ENCODE measurements around the gene PDHX. TPM values are rescaled to one million over a fixed set of nuclear protein-coding genes. Genes with fewer than 3 reads are reported as not detected.
"Not testable (repeated sequence)": the region's sequence is repeated elsewhere in the genome, so short reads cannot be mapped to it uniquely, and the experiment has no call there.

Gene PDHX
- 10 to 100 TPM; 12.8 to 17.1 (median 13.1) TPM for polyA plus RNA-seq

DNA sequence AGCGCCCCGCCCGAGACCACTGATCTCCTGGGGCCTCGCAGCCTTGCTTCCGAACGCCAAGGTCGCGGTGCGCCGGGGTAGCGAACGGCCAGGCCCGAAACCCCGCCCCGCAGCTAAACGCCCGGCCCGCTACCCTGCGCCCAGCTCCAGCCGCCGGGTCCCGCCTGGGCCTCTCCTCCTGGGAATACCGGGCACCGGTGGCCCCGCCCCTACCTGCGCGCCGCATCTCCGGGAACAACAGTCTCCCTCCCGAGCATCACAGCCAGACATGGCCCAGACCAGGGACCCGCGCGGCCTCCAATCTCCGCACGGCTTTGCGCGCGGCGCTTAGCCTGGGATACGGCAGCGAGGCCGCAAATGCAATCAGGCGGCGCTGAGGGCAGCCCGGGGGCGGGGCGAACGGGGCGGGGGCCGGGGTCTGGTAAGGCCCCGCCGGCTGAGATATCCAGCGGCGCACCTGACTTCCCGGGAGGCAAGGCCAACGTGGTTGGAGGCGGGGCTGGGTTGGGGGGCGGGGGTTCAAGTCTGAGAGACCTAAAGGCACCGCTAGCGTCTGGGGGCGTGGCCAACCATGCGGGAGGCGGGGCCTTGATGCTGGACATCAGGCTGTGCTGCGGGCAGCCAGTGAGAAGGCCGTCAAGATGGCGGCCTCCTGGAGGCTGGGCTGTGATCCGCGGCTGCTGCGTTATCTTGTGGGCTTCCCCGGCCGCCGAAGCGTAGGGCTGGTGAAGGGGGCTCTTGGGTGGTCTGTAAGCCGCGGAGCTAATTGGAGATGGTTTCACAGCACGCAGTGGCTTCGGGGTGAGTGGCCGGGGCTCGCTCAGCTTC is at the start of gene PDHX, which contains the start of gene APIP:
TSS of gene PDHX (plus strand) at position 604 of the 828 bp plus-strand sequence. CDS start at position 642, 38 bp downstream.
TSS of gene APIP (minus strand) at position 365 of the 828 bp plus-strand sequence. CDS start at position 270, 95 bp downstream.
- Mint-ChIP-seq H3K9me3 (no peaks in the 10 kb centered on the region), H3K36me3 (peaks cover 0 to 9% (median 0%) of the 10 kb centered on the region in 3 donors), H3K4me3 (peak within 1 kb of the TSS; percentile 90 to 98 (median 97)), H3K27me3 (ENCODE audit: low read depth in 3 of 3) (peaks cover 2 to 7% (median 3%) of the 10 kb centered on the region in 3 donors), H3K4me1 (peaks cover 27 to 43% of the 10 kb centered on the region in 2 donors), H3K27ac (peak within 1 kb of the TSS; percentile 89 to 98 (median 94))
- peak; percentile 87 to 94 (median 90) for DNase-seq

DNA sequence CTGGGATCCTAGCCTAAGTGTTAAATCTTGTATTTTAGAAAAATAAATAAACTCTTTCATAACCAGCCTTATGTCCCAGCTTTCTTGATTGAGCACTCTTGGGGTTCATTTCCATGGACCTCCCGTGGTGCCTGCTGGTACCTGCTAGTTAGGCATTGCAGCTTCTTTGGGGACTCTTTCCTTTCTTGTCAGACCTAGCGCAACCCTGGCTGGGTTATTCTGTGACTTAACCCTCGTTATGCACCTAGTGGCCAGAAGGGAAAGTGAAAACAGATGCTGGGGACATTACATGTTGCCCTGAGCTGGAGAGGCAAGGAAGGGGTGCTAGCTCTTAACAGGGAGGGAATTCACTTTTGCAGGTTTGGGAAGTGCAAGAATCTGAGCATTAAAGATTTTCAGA is 47.0 kb upstream of the PDHX start:
- Mint-ChIP-seq H3K36me3 (peaks cover 0 to 4% (median 0%) of the 10 kb centered on the region in 3 donors), H3K9me3 (no peaks in the 10 kb centered on the region), H3K27me3 (ENCODE audit: low read depth in 3 of 3) (peaks cover 0 to 3% (median 0%) of the 10 kb centered on the region in 3 donors), H3K4me1 (no peaks in the 10 kb centered on the region), H3K4me3 (no peak overlapping the region), H3K27ac (no peak overlapping the region)
- DNase-seq = no peak

DNA sequence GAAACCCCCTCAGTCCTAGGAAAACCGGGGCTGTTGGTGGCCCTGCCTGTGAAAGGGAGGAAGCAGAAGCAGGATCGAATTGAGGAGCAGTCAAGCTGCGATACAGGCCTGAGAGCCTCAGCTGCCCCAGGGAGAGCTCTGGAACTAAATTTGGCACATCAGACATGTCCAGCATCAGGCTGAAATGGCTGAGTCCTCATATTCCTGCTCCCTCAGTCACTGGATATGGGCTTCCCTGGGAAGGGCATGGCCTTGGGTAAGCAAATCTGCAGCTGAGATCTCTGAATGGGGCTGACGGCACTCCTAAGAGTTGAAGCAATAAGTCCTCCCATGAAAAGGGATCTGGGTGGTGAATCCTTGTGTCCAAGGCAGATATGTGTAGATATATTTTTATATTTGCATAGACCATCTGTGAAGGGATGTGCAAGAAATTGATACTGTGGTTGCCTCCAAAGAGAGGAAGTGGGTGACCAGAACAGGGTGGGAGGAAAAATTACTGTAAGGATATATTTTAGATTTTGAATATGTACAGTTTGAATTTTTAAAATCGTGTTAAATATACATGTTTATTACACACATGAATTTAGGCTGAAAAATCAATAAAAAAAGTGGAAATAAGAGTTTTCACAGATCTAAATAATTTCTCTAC is 45.7 kb upstream of the PDHX start:
- H3K9me3 Mint-ChIP-seq = no peaks in the 10 kb centered on the region
- H3K27me3 Mint-ChIP-seq (ENCODE audit: low read depth in 3 of 3) = no peaks in the 10 kb centered on the region
- no peak for DNase-seq
- no peak overlapping the region for H3K4me3 Mint-ChIP-seq
- no peak overlapping the region for H3K27ac Mint-ChIP-seq
- peaks cover 0 to 9% (median 7%) of the 10 kb centered on the region in 3 donors for H3K36me3 Mint-ChIP-seq
- no peaks in the 10 kb centered on the region for H3K4me1 Mint-ChIP-seq

DNA sequence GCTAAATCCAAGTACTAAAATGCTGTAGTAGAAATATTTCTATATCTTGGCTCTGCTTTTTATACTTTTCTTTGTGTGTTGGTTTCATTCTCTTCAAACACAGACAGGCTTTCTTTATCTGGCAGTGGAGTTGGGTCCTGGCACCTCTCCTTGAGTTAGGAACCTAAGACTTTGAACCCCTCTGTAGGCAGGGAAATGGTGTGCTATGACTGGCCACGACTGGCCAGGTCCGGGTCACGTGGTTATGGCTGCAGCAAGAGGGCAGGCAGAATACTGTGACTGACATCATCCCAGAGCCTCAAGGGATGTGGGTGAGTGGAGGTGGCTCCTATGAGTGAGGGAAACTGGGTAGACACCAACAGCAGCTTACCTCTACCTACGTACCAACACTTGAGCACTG is 42.2 kb upstream of the PDHX start:
- Mint-ChIP-seq H3K36me3 (peaks cover 0 to 15% (median 12%) of the 10 kb centered on the region in 3 donors), H3K4me3 (no peak overlapping the region), H3K27me3 (ENCODE audit: low read depth in 3 of 3) (no peaks in the 10 kb centered on the region), H3K27ac (no peak overlapping the region), H3K9me3 (no peaks in the 10 kb centered on the region), H3K4me1 (no peaks in the 10 kb centered on the region)
- DNase-seq = no peak

DNA sequence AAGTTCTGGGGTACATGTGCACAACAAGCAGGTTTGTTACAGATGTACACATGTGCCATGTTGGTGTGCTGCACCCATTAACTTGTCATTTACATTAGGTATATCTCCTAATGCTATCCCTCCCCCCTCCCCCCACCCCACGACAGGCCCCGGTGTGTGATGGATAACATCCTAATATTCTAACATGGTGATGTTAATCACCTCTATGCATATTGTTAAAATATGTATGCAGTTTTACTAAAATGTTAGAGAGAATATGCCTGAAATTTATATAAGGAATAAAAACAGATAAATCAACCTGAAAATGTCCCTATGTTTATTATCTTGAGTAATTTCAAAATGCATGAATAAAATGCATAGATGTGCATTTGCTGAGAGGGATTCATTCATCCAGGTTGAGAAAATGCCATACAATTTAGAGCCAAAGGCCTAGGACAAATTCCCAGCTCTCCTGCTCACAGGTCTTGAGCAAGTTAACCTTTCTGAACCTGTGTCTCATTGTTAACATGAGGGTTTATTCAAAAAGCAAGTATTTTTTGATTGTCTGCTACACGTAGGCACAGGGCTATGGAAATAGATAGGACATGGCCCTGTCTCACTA is 38.9 kb upstream of the PDHX start:
- H3K27ac Mint-ChIP-seq = no peak overlapping the region
- no peaks in the 10 kb centered on the region for H3K9me3 Mint-ChIP-seq
- DNase-seq = no peak
- peaks cover 8 to 24% (median 21%) of the 10 kb centered on the region in 3 donors for H3K36me3 Mint-ChIP-seq
- no peaks in the 10 kb centered on the region for H3K27me3 Mint-ChIP-seq (ENCODE audit: low read depth in 3 of 3)
- no peaks in the 10 kb centered on the region for H3K4me1 Mint-ChIP-seq
- H3K4me3 Mint-ChIP-seq = no peak overlapping the region

DNA sequence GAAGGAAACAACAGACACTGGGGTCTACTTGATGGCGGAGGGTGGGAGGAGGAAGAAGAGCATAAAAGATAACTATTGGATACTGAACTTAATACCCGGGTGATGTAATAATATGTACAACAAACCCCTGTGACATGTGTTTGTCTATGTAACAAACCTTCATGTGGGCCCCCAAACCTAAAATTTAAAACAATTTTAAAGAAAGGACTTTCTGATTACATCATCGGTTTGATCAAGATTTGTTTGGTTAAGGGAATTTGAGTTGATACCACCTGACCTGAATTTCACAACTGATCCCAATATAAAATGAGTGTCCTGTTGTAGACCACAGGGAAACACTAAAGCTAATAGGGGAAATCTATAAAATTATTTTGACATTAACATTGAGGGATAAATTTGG is 34.5 kb upstream of the PDHX start:
- H3K27me3 Mint-ChIP-seq (ENCODE audit: low read depth in 3 of 3) = no peaks in the 10 kb centered on the region
- no peak overlapping the region for H3K27ac Mint-ChIP-seq
- H3K36me3 Mint-ChIP-seq = peaks cover 17 to 18% (median 18%) of the 10 kb centered on the region in 3 donors
- no peaks in the 10 kb centered on the region for H3K9me3 Mint-ChIP-seq
- H3K4me1 Mint-ChIP-seq = no peaks in the 10 kb centered on the region
- no peak overlapping the region for H3K4me3 Mint-ChIP-seq
- DNase-seq = no peak

DNA sequence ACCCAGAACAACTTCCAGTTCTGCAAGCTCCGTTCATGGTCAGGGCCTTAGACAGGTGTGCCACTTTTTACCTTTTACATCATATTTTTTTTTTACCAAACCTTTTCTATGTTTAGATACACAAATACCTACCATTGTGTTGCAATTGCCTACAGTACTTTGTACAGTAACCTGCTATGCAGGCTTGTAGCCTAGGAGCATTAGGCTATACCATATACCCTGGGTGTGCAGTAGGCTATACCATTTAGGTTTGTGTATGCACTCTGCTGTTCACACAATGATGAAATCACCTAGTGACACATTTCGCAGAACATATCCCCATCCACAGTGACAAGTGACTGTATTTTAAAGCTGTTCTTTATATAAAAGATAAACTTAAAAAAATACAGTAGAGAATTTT is 29.8 kb upstream of the PDHX start:
- H3K4me3 Mint-ChIP-seq = no peak overlapping the region
- no peak overlapping the region for H3K27ac Mint-ChIP-seq
- no peaks in the 10 kb centered on the region for H3K4me1 Mint-ChIP-seq
- H3K9me3 Mint-ChIP-seq = no peaks in the 10 kb centered on the region
- peaks cover 24 to 28% (median 25%) of the 10 kb centered on the region in 3 donors for H3K36me3 Mint-ChIP-seq
- no peaks in the 10 kb centered on the region for H3K27me3 Mint-ChIP-seq (ENCODE audit: low read depth in 3 of 3)
- no peak for DNase-seq

DNA sequence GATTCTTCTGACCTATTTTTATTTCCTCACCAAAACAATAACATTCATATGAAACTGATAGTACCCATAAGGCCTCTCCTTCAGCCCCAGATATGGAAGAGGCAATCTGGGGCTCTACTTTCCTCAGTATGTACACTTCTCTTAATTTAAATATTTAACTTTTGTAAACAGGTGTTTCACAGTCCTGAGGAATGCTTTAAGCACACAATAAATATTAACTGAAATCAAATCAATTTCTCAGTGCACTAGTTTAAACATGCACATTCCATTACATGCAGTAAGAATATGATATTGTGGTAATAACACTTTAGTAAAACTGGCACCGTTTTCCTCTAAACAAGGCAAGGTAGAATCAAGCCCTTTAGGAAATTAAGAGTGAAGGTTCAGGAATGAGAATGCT is 29.2 kb upstream of the PDHX start:
- H3K9me3 Mint-ChIP-seq = no peaks in the 10 kb centered on the region
- H3K27me3 Mint-ChIP-seq (ENCODE audit: low read depth in 3 of 3) = no peaks in the 10 kb centered on the region
- DNase-seq = no peak
- H3K36me3 Mint-ChIP-seq = peaks cover 17 to 22% (median 19%) of the 10 kb centered on the region in 3 donors
- H3K27ac Mint-ChIP-seq = no peak overlapping the region
- H3K4me1 Mint-ChIP-seq = no peaks in the 10 kb centered on the region
- no peak overlapping the region for H3K4me3 Mint-ChIP-seq

DNA sequence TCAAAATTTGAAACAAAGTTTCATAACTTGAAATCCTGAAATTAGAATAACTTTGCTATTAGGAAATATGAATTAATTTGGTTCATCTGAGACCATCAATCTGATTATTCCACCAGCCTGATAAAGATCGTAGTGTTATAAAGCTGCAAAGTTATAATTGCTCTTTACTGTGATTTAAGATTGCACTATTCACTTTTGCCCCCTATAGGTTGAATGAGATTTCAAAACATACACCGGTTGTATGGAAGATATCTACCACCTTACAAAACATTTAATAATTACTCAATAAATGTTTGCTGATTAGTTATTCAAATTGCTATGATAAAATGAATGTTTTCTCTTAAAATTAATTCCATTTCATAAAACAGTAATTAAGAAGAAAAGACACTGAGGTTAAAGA is 26.3 kb upstream of the PDHX start:
- H3K9me3 Mint-ChIP-seq = no peaks in the 10 kb centered on the region
- no peak overlapping the region for H3K27ac Mint-ChIP-seq
- H3K27me3 Mint-ChIP-seq (ENCODE audit: low read depth in 3 of 3) = no peaks in the 10 kb centered on the region
- DNase-seq = no peak
- peaks cover 10 to 18% (median 10%) of the 10 kb centered on the region in 3 donors for H3K36me3 Mint-ChIP-seq
- H3K4me1 Mint-ChIP-seq = no peaks in the 10 kb centered on the region
- no peak overlapping the region for H3K4me3 Mint-ChIP-seq

DNA sequence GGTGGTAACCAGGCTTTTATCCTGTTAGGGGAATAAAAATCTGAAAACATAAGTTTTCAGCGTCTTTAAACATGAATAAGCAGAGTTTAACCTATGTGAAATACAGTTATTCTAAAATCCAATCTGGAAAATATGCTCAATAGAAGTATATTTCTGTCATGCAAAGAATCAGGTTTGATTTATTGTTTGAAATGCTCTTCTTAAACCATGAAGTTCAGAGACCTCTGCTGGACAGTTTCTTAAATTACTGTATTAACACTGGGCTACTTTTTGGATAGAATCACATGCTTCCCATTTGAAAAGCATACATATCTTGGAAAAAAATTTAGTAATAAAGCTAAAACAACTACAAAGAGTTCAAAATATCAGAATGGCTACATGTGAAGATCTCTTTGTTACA is 25.6 kb upstream of the PDHX start:
- DNase-seq = peak in 2 of 3 donors; percentile 15 to 19
- Mint-ChIP-seq H3K4me3 (no peak overlapping the region), H3K27ac (no peak overlapping the region), H3K36me3 (peaks cover 10 to 15% (median 10%) of the 10 kb centered on the region in 3 donors), H3K9me3 (no peaks in the 10 kb centered on the region), H3K4me1 (no peaks in the 10 kb centered on the region), H3K27me3 (ENCODE audit: low read depth in 3 of 3) (no peaks in the 10 kb centered on the region)

DNA sequence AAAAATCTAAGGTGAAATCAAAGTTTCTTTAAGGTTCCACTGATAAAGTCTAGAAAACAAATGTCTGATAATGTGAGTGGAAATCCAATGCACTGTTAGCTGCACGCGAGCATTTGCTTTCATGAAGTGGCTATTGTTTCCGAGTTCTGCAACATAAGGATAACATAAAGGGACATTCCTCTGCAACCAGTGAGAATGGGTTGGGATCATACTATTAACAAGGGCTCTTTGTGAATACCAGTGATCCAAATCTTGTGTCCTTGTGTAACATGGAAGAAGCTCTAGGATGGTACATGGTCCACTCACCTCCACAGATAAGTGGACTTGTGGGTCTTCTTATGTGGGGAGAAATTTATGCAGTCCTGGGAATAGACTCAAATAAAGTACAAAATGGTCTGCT is 24.8 kb upstream of the PDHX start:
- Mint-ChIP-seq H3K36me3 (peaks cover 16 to 20% (median 16%) of the 10 kb centered on the region in 3 donors), H3K27ac (no peak overlapping the region), H3K9me3 (peaks cover 0 to 4% (median 0%) of the 10 kb centered on the region in 6 donors), H3K4me3 (no peak overlapping the region), H3K27me3 (ENCODE audit: low read depth in 3 of 3) (peaks cover 0 to 2% (median 0%) of the 10 kb centered on the region in 3 donors), H3K4me1 (no peaks in the 10 kb centered on the region)
- DNase-seq = no peak

DNA sequence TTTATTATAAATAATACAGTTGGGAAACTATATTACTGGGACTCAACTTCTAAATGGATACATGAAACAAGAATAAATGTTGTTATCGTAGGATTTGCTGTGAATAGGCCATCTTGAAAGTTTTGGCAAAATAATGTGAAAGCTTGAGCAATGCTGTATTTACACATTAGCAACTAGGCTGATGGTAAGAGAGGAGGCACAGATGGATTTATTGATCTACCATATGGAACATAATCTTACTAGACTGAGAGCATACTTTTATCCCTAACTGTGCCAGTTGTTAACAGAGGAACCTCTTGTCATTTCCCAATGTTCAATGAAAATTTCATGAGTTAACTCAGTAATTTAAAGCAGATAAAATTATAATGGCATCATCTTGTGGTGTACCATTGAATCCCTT is 23.0 kb upstream of the PDHX start:
- no peak overlapping the region for H3K4me3 Mint-ChIP-seq
- H3K36me3 Mint-ChIP-seq = peaks cover 10 to 13% (median 12%) of the 10 kb centered on the region in 3 donors
- H3K9me3 Mint-ChIP-seq = peaks cover under 1 to 11% (median 4%) of the 10 kb centered on the region in 6 donors
- H3K27me3 Mint-ChIP-seq (ENCODE audit: low read depth in 3 of 3) = peaks cover 0 to 2% (median 0%) of the 10 kb centered on the region in 3 donors
- DNase-seq = no peak
- no peaks in the 10 kb centered on the region for H3K4me1 Mint-ChIP-seq
- H3K27ac Mint-ChIP-seq = peak overlapping the region in 1 of 6 donors; percentile 44

DNA sequence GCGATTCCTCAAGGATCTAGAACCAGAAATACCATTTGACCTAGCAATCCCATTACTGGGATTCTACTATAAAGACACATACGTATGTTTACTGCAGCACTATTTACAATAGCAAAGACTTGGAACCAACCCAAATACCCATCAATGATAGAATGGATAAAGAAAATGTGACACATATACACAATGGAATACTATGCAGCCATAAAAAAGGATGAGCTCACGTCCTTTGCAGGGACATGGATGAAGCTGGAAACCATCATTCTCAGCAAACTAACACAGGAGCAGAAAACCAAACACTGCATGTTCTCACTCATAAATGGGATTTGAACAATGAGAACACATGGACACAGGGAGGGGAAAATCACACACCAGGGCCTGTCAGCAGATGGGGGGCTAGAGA is 20.2 kb upstream of the PDHX start:
- H3K4me3 Mint-ChIP-seq; H3K4me1 Mint-ChIP-seq; H3K27me3 Mint-ChIP-seq (ENCODE audit: low read depth in 3 of 3); H3K27ac Mint-ChIP-seq; DNase-seq: not testable (repeated sequence)
- peaks cover 13 to 28% (median 16%) of the 10 kb centered on the region in 3 donors for H3K36me3 Mint-ChIP-seq
- H3K9me3 Mint-ChIP-seq = peaks cover 7 to 37% (median 19%) of the 10 kb centered on the region in 6 donors
